A549 (cell line): ENCODE measurements around the gene TGFBI.

ENCODE experiments used
- CEBPB ChIP-seq, 2 experiments: fragments of >200 bp in 1 of 2; sonication (Bioruptor Twin) in 1 of 2; formaldehyde crosslinking in 1 of 2; IDR thresholded peaks; 2 replicates each; pipeline ENCODE4 v1.6.1; 2012 to 2016
- CHD2 ChIP-seq: fragments of 150-350 bp; IDR thresholded peaks from 2 replicates; pipeline ENCODE4 v1.6.1; 2014; ENCODE audit warnings: low read length; ENCODE audit not compliant: partially characterized antibody
- RNF2 ChIP-seq: fragments of 200-600 bp; sonication (generic); IDR thresholded peaks from 2 replicates; pipeline ENCODE4 v1.6.1; 2016; ENCODE audit warnings: low read depth, mild to moderate bottlenecking, antibody characterized with exemption, moderate library complexity, borderline replicate concordance
- SMC3 ChIP-seq: fragments of >200 bp; sonication (Bioruptor Twin); formaldehyde crosslinking; IDR thresholded peaks from 3 replicates; pipeline ENCODE4 v1.6.1; 2018; ENCODE audit warnings: inconsistent platforms
- TF ChIP-seq, protein P1 (sequence below): fragments of 200-600 bp; sonication (generic); IDR thresholded peaks from 2 replicates; pipeline ENCODE4 v1.6.1; 2016; ENCODE audit warnings: antibody characterized with exemption, mild to moderate bottlenecking, moderate library complexity
- TF ChIP-seq, protein P2 (sequence below): fragments of >200 bp; sonication (Bioruptor Twin); formaldehyde crosslinking; IDR thresholded peaks from 3 replicates; pipeline ENCODE4 v1.5.1; 2016
- TF ChIP-seq, protein P3 (sequence below): fragments of 450-650 bp; IDR thresholded peaks from 2 replicates; pipeline ENCODE4 v1.6.1; 2014; ENCODE audit warnings: antibody characterized with exemption

GRCh38 chr5:135991429-135991828 lies 37.4 kb upstream of the TGFBI start:
- TF ChIP-seq, protein P1, sequence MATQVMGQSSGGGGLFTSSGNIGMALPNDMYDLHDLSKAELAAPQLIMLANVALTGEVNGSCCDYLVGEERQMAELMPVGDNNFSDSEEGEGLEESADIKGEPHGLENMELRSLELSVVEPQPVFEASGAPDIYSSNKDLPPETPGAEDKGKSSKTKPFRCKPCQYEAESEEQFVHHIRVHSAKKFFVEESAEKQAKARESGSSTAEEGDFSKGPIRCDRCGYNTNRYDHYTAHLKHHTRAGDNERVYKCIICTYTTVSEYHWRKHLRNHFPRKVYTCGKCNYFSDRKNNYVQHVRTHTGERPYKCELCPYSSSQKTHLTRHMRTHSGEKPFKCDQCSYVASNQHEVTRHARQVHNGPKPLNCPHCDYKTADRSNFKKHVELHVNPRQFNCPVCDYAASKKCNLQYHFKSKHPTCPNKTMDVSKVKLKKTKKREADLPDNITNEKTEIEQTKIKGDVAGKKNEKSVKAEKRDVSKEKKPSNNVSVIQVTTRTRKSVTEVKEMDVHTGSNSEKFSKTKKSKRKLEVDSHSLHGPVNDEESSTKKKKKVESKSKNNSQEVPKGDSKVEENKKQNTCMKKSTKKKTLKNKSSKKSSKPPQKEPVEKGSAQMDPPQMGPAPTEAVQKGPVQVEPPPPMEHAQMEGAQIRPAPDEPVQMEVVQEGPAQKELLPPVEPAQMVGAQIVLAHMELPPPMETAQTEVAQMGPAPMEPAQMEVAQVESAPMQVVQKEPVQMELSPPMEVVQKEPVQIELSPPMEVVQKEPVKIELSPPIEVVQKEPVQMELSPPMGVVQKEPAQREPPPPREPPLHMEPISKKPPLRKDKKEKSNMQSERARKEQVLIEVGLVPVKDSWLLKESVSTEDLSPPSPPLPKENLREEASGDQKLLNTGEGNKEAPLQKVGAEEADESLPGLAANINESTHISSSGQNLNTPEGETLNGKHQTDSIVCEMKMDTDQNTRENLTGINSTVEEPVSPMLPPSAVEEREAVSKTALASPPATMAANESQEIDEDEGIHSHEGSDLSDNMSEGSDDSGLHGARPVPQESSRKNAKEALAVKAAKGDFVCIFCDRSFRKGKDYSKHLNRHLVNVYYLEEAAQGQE: no peak
- TF ChIP-seq, protein P2, sequence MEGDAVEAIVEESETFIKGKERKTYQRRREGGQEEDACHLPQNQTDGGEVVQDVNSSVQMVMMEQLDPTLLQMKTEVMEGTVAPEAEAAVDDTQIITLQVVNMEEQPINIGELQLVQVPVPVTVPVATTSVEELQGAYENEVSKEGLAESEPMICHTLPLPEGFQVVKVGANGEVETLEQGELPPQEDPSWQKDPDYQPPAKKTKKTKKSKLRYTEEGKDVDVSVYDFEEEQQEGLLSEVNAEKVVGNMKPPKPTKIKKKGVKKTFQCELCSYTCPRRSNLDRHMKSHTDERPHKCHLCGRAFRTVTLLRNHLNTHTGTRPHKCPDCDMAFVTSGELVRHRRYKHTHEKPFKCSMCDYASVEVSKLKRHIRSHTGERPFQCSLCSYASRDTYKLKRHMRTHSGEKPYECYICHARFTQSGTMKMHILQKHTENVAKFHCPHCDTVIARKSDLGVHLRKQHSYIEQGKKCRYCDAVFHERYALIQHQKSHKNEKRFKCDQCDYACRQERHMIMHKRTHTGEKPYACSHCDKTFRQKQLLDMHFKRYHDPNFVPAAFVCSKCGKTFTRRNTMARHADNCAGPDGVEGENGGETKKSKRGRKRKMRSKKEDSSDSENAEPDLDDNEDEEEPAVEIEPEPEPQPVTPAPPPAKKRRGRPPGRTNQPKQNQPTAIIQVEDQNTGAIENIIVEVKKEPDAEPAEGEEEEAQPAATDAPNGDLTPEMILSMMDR: no peak
- TF ChIP-seq CEBPB (IDR thresholded peaks at IDR 0.05): no peak
- TF ChIP-seq CHD2: no peak
- TF ChIP-seq RNF2: no peak
- TF ChIP-seq, protein P3, sequence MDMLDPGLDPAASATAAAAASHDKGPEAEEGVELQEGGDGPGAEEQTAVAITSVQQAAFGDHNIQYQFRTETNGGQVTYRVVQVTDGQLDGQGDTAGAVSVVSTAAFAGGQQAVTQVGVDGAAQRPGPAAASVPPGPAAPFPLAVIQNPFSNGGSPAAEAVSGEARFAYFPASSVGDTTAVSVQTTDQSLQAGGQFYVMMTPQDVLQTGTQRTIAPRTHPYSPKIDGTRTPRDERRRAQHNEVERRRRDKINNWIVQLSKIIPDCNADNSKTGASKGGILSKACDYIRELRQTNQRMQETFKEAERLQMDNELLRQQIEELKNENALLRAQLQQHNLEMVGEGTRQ: no peak
- TF ChIP-seq SMC3: no peak
